ENCODE data around the gene GPANK1. TPM values are rescaled to one million over a fixed set of nuclear protein-coding genes. Genes with fewer than 3 reads are reported as not detected.

The GPANK1 gene
- total RNA-seq, 1 donor from 2014 or later = 21.0 TPM

DNA sequence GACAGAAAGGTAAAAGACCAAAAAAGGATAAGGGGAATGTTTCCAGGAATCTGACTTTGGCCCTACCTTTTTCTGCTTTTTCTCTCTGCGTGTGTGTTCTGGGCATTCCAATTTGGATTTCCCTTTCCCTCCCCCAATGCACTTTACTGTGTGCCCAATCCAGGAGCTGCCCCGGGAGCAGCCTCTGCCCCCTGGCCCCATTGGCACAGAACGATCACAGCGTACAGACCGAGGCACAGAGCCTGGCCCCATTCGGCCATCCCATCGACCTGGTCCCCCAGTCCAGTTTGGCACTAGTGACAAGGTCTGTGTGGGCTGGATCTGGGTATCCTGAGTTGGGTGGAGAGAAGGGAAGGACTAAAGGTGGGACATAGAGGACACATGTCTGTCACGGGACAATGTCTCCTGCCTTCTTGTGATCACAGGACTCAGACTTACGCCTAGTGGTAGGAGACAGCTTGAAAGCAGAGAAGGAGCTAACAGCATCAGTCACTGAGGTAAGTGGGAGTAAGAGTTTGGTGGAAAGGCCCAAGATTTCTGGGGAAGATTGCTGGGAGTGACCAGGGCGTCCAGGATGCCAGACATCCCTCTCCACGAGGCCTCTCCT, 29.7 kb downstream of the GPANK1 start:
- DNase-seq (ENCODE audit: low spot score) = no peak
- no peaks in the 10 kb centered on the region for H3K27me3 ChIP-seq
- H3K79me2 ChIP-seq (ENCODE audit: low read depth) = peaks cover 25% of the 10 kb centered on the region
- H3K4me1 ChIP-seq = no peaks in the 10 kb centered on the region
- H3K27me3 Mint-ChIP-seq (ENCODE audit: insufficient read depth, low read depth) = peaks cover 3% of the 10 kb centered on the region
- H3K9ac ChIP-seq = no peak overlapping the region
- peaks cover 68% of the 10 kb centered on the region for H4K20me1 ChIP-seq (ENCODE audit: low read depth)
- no peaks in the 10 kb centered on the region for H3K9me3 ChIP-seq (ENCODE audit: low read depth)
- H3K4me3 ChIP-seq = no peak overlapping the region
- no peak overlapping the region for H3K4me3 Mint-ChIP-seq
- H3K27ac Mint-ChIP-seq = no peak overlapping the region
- peaks cover 85% of the 10 kb centered on the region for H3F3A ChIP-seq (ENCODE audit: low read depth)
- peaks cover 2% of the 10 kb centered on the region for H3K4me1 Mint-ChIP-seq
- H3K9me3 Mint-ChIP-seq = no peaks in the 10 kb centered on the region
- TF ChIP-seq EZH2 (IDR thresholded peaks at IDR 0.05) = no peak
- TF ChIP-seq, protein P1, sequence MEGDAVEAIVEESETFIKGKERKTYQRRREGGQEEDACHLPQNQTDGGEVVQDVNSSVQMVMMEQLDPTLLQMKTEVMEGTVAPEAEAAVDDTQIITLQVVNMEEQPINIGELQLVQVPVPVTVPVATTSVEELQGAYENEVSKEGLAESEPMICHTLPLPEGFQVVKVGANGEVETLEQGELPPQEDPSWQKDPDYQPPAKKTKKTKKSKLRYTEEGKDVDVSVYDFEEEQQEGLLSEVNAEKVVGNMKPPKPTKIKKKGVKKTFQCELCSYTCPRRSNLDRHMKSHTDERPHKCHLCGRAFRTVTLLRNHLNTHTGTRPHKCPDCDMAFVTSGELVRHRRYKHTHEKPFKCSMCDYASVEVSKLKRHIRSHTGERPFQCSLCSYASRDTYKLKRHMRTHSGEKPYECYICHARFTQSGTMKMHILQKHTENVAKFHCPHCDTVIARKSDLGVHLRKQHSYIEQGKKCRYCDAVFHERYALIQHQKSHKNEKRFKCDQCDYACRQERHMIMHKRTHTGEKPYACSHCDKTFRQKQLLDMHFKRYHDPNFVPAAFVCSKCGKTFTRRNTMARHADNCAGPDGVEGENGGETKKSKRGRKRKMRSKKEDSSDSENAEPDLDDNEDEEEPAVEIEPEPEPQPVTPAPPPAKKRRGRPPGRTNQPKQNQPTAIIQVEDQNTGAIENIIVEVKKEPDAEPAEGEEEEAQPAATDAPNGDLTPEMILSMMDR (IDR thresholded peaks at IDR 0.05) = no peak
- TF ChIP-seq EZH2phosphoT487 (IDR thresholded peaks at IDR 0.05) = no peak
- H2AFZ ChIP-seq (replicated peaks) = no peak overlapping the region
- no peak overlapping the region for H3K27ac ChIP-seq
- peaks cover 49% of the 10 kb centered on the region for H3K36me3 Mint-ChIP-seq
- peaks cover 3% of the 10 kb centered on the region for H3K36me3 ChIP-seq
- H3K4me2 ChIP-seq = no peak overlapping the region

DNA sequence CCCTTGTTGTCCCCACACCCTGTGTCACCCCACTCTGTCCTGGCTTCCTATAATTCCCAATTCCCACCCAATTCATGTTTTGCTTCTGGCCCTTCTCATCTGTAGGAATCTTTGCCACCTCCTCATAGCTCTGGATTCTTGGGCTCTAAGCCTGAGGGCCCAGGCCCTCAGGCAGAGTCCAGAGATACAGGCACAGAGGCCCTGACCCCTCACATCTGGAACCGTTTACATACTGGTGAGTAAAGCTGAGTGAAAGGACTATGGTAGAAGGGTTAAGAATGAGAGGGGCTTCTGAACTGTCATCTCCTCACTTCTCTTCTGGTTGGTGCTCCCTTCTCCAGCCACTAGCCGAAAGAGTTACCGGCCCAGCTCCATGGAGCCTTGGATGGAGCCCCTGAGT, 30.7 kb downstream of the GPANK1 start:
- Histone ChIP-seq H4K20me1 (ENCODE audit: low read depth) (peaks cover 72% of the 10 kb centered on the region), H3K27ac (peak overlapping the region; percentile 17), H3K9me3 (ENCODE audit: low read depth) (no peaks in the 10 kb centered on the region), H3K36me3 (peaks cover 4% of the 10 kb centered on the region), H3K4me3 (no peak overlapping the region), H3K79me2 (ENCODE audit: low read depth) (peaks cover 32% of the 10 kb centered on the region), H3K4me2 (no peak overlapping the region), H3K9ac (no peak overlapping the region), H3K27me3 (no peaks in the 10 kb centered on the region), H3K4me1 (no peaks in the 10 kb centered on the region), H3F3A (ENCODE audit: low read depth) (peaks cover 83% of the 10 kb centered on the region), H2AFZ (replicated peaks) (no peak overlapping the region)
- Mint-ChIP-seq H3K27ac (peak overlapping the region; percentile 67), H3K4me1 (peaks cover 2% of the 10 kb centered on the region), H3K27me3 (ENCODE audit: insufficient read depth, low read depth) (peaks cover 8% of the 10 kb centered on the region), H3K36me3 (peaks cover 51% of the 10 kb centered on the region), H3K9me3 (no peaks in the 10 kb centered on the region), H3K4me3 (peak overlapping the region; percentile 20)
- no peak for DNase-seq (ENCODE audit: low spot score)
- TF ChIP-seq EZH2phosphoT487 (IDR thresholded peaks at IDR 0.05) (no peak), EZH2 (IDR thresholded peaks at IDR 0.05) (no peak)
- TF ChIP-seq, protein P1 (IDR thresholded peaks at IDR 0.05) = no peak

DNA sequence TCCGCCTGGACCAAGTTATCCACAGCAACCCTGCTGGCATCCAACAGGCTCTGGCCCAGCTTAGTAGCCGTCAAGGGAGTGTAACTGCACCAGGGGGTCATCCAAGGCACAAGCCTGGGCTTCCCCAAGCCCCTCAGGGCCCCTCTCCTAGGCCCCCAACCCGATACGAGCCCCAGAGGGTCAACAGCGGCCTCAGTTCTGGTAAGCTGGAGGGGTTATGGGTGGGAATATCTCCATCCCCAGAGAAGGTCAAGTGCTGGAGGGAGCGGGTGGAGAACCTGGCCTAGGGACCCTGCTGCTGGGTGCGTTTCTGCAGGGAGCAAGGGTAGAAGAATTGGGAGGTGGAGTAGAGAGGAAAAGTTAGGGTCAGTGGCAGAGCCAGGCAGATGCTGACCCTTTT, 31.4 kb downstream of the GPANK1 start:
- no peak for TF ChIP-seq EZH2phosphoT487 (IDR thresholded peaks at IDR 0.05)
- TF ChIP-seq, protein P1 (IDR thresholded peaks at IDR 0.05) = no peak
- no peak for TF ChIP-seq EZH2 (IDR thresholded peaks at IDR 0.05)
- Mint-ChIP-seq H3K27me3 (ENCODE audit: insufficient read depth, low read depth) (peaks cover 8% of the 10 kb centered on the region), H3K4me3 (peak overlapping the region; percentile 38), H3K36me3 (peaks cover 51% of the 10 kb centered on the region), H3K9me3 (no peaks in the 10 kb centered on the region), H3K4me1 (peaks cover 2% of the 10 kb centered on the region), H3K27ac (no peak overlapping the region)
- Histone ChIP-seq H3K79me2 (ENCODE audit: low read depth) (peaks cover 39% of the 10 kb centered on the region), H3F3A (ENCODE audit: low read depth) (peaks cover 80% of the 10 kb centered on the region), H3K27ac (peak overlapping the region; percentile 13), H4K20me1 (ENCODE audit: low read depth) (peaks cover 78% of the 10 kb centered on the region), H3K9me3 (ENCODE audit: low read depth) (no peaks in the 10 kb centered on the region), H3K36me3 (peaks cover 10% of the 10 kb centered on the region), H3K4me2 (no peak overlapping the region), H3K4me1 (no peaks in the 10 kb centered on the region), H3K4me3 (no peak overlapping the region), H2AFZ (replicated peaks) (no peak overlapping the region), H3K27me3 (no peaks in the 10 kb centered on the region), H3K9ac (no peak overlapping the region)
- DNase-seq (ENCODE audit: low spot score) = no peak

Data from neural progenitor cell (in vitro differentiated cells).